Spinal cord (tissue), 10 donors: ENCODE measurements around the gene FEM1A. TPM values are rescaled to one million over a fixed set of nuclear protein-coding genes. Genes with fewer than 3 reads are reported as not detected.
"Not testable (repeated sequence)": the region's sequence is repeated elsewhere in the genome, so short reads cannot be mapped to it uniquely, and the experiment has no call there.

Source experiments
- DNase-seq, 6 donors: peaks; one replicate each; pipeline versions ENCODE4 v3.0.0 to v3.0.0-alpha.2; 2013 to 2015; ENCODE audit warnings: low spot score in 6 of 6, low read depth in 4 of 6
- H3K27ac ChIP-seq: one replicate; pipeline ENCODE4 v1.5.1; 2013; ENCODE audit warnings: low read depth, low read length, control low read depth
- H3K27me3 ChIP-seq: one replicate; pipeline ENCODE4 v1.6.1; 2013; ENCODE audit warnings: low read length; ENCODE audit not compliant: control insufficient read depth, insufficient read depth
- H3K36me3 ChIP-seq: one replicate; pipeline ENCODE4 v1.6.1; 2013; ENCODE audit warnings: low read length; ENCODE audit not compliant: control insufficient read depth, insufficient read depth
- H3K4me1 ChIP-seq: one replicate; pipeline ENCODE4 v1.6.1; 2013; ENCODE audit warnings: low read length; ENCODE audit not compliant: control insufficient read depth, insufficient read depth
- H3K4me3 ChIP-seq: one replicate; pipeline ENCODE4 v1.5.1; 2013; ENCODE audit warnings: low read depth, low read length, control low read depth
- H3K9me3 ChIP-seq: one replicate; pipeline ENCODE4 v1.6.1; 2013; ENCODE audit warnings: low read length; ENCODE audit not compliant: control insufficient read depth, insufficient read depth
- WGBS: methylation state at CpG from one replicate; pipeline ENCODE4 v1.1.5; 2013; ENCODE audit warnings: missing lambda C conversion rate; ENCODE audit not compliant: insufficient coverage; 5-methylcytosine and 5-hydroxymethylcytosine counted together
- polyA plus RNA-seq, 2 donors: library from polyadenylated mRNA; unstranded; fragments of 120-200 nt; gene quantifications; one replicate each; pipeline ENCODE4 v1.2.1, GENCODE V29; 2013; ENCODE audit not compliant: insufficient read length in 2 of 2
- total RNA-seq, 2 donors: library from RNA; depleted of rRNA in 1 of 2; stranded (reverse); fragments of 120-200 nt in 1 of 2; fragments of >200 nt in 1 of 2; gene quantifications; one replicate each; pipeline versions ENCODE4 v1.2.3 to v1.2.4, GENCODE V29; 2013 to 2014
- donor health status: healthy.

FEM1A gene
- total and polyA plus RNA-seq, 4 donors = 4.7 to 11.7 (median 8.1) TPM

- not testable (repeated sequence) for H3K4me3 ChIP-seq, H3K9me3 ChIP-seq, DNase-seq, H3K4me1 ChIP-seq, H3K27ac ChIP-seq, H3K36me3 ChIP-seq, H3K27me3 ChIP-seq
- 100% methylated on average over 1 of the region's 6 CpGs for WGBS
Measured at GRCh38 chr19:4805140-4805539, 13.6 kb downstream of the FEM1A start.

- 90% methylated on average over 6 of the region's 6 CpGs for WGBS
- H3K4me1 ChIP-seq = peaks cover 3% of the 10 kb centered on the region
- no peaks in the 10 kb centered on the region for H3K9me3 ChIP-seq
Measured at GRCh38 chr19:4806384-4806783, 14.8 kb downstream of the FEM1A start.

GRCh38 chr19:4807188-4807587 lies 15.7 kb downstream of the FEM1A start:
- Histone ChIP-seq H3K36me3 (no peaks in the 10 kb centered on the region), H3K27me3 (no peaks in the 10 kb centered on the region), H3K4me1 (peaks cover 3% of the 10 kb centered on the region), H3K4me3 (no peak overlapping the region), H3K9me3 (no peaks in the 10 kb centered on the region), H3K27ac (no peak overlapping the region)
- DNase-seq = no peak
- 79% methylated on average over 6 of the region's 6 CpGs for WGBS

More at GRCh38 chr19:4806384-4806783, 14.8 kb downstream of the FEM1A start:
- no peaks in the 10 kb centered on the region for H3K27me3 ChIP-seq
- no peak overlapping the region for H3K27ac ChIP-seq
- H3K4me3 ChIP-seq = no peak overlapping the region
- no peak for DNase-seq
- H3K36me3 ChIP-seq = no peaks in the 10 kb centered on the region

GRCh38 chr19:4811328-4812131 lies 20.0 kb downstream of the FEM1A start:
- 71% methylated on average over 12 of the region's 12 CpGs for WGBS
- Histone ChIP-seq H3K27me3 (no peaks in the 10 kb centered on the region), H3K9me3 (no peaks in the 10 kb centered on the region), H3K4me3 (no peak overlapping the region), H3K36me3 (peaks cover 5% of the 10 kb centered on the region), H3K27ac (no peak overlapping the region), H3K4me1 (peaks cover 13% of the 10 kb centered on the region)
- DNase-seq = peak in 2 of 6 donors; percentile 43 to 60

- H3K36me3 ChIP-seq = peaks cover 25% of the 10 kb centered on the region
- no peaks in the 10 kb centered on the region for H3K9me3 ChIP-seq
- no peaks in the 10 kb centered on the region for H3K27me3 ChIP-seq
- WGBS = 75% methylated on average over 7 of the region's 7 CpGs
- H3K27ac ChIP-seq = no peak overlapping the region
- H3K4me1 ChIP-seq = peaks cover 10% of the 10 kb centered on the region
- no peak for DNase-seq
- no peak overlapping the region for H3K4me3 ChIP-seq
Measured at GRCh38 chr19:4814625-4815425, 23.3 kb downstream of the FEM1A start.

GRCh38 chr19:4815426-4816201 lies 24.1 kb downstream of the FEM1A start:
- Histone ChIP-seq H3K4me1 (peaks cover 10% of the 10 kb centered on the region), H3K27ac (no peak overlapping the region), H3K4me3 (peak overlapping the region; percentile 27), H3K36me3 (peaks cover 25% of the 10 kb centered on the region), H3K9me3 (no peaks in the 10 kb centered on the region), H3K27me3 (no peaks in the 10 kb centered on the region)
- DNase-seq = peak; percentile 76 to 99 (median 90)
- WGBS = 49% methylated on average over 16 of the region's 28 CpGs

- Histone ChIP-seq H3K27ac (no peak overlapping the region), H3K4me3 (no peak overlapping the region), H3K27me3 (no peaks in the 10 kb centered on the region), H3K4me1 (peaks cover 10% of the 10 kb centered on the region), H3K9me3 (no peaks in the 10 kb centered on the region), H3K36me3 (peaks cover 25% of the 10 kb centered on the region)
- 96% methylated on average over 35 of the region's 35 CpGs for WGBS
- DNase-seq = no peak
Measured at GRCh38 chr19:4816202-4816949, 24.8 kb downstream of the FEM1A start.

GRCh38 chr19:4816950-4817278 lies 25.4 kb downstream of the FEM1A start:
- Histone ChIP-seq H3K4me3 (no peak overlapping the region), H3K27me3 (no peaks in the 10 kb centered on the region), H3K27ac (no peak overlapping the region), H3K4me1 (peaks cover 10% of the 10 kb centered on the region), H3K36me3 (peaks cover 25% of the 10 kb centered on the region), H3K9me3 (no peaks in the 10 kb centered on the region)
- no peak for DNase-seq
- WGBS = 94% methylated on average over 15 of the region's 16 CpGs
